ENCODE measurements around the gene TIMP3.

GRCh38 chr22:32786027-32786418, 15.5 kb upstream of the TIMP3 start:
- TF ChIP-seq CTCF (conservative IDR thresholded peaks at IDR 0.05; ENCODE audit: low read depth, low read length) (no peak), POLR2A (IDR thresholded peaks at IDR 0.05; ENCODE audit: low read depth, low read length) (no peak), CHD1 (IDR thresholded peaks at IDR 0.05; ENCODE audit: low read depth, low read length) (no peak), MAZ (IDR thresholded peaks at IDR 0.05; ENCODE audit: borderline replicate concordance, low read depth, low read length) (no peak), RCOR1 (IDR thresholded peaks at IDR 0.05; ENCODE audit: insufficient replicate concordance, low read length) (no peak), FOS (IDR thresholded peaks at IDR 0.05; ENCODE audit: low read depth, low read length) (no peak), MAFK (IDR thresholded peaks at IDR 0.05; ENCODE audit: low read depth, low read length) (no peak), USF2 (IDR thresholded peaks at IDR 0.05; ENCODE audit: low read depth, low read length) (no peak), RAD21 (IDR thresholded peaks at IDR 0.05; ENCODE audit: low read length) (no peak), RFX5 (IDR thresholded peaks at IDR 0.05; ENCODE audit: low read depth, low read length) (no peak), SMC3 (IDR thresholded peaks at IDR 0.05; ENCODE audit: low read depth, low read length) (no peak), CEBPB (IDR thresholded peaks at IDR 0.05; ENCODE audit: low read depth, low read length) (no peak), ELK1 (IDR thresholded peaks at IDR 0.05; ENCODE audit: borderline replicate concordance, low read depth, low read length) (no peak), BHLHE40 (IDR thresholded peaks at IDR 0.05; ENCODE audit: low read depth, low read length) (no peak)

Measured in IMR-90 (cell line).